H9 (cell line): ENCODE results near the gene RB1. TPM values are rescaled to one million over a fixed set of nuclear protein-coding genes. Genes with fewer than 3 reads are reported as not detected.
"Not testable (repeated sequence)": the region's sequence is repeated elsewhere in the genome, so short reads cannot be mapped to it uniquely, and the experiment has no call there.

Experiments
- DNase-seq: peaks from one replicate; pipeline ENCODE4 v3.0.0-alpha.2; 2017
- H2AFZ ChIP-seq: one replicate; pipeline ENCODE4 v1.6.1; 2013; ENCODE audit warnings: mild to moderate bottlenecking, low read length, control low read depth, moderate library complexity
- H2AK5ac ChIP-seq: 2 replicates; pipeline ENCODE4 v1.6.1; 2013; ENCODE audit warnings: low read length, control low read depth, mixed read lengths; ENCODE audit not compliant: insufficient read length
- H2BK120ac ChIP-seq: one replicate; pipeline ENCODE4 v1.6.1; 2013; ENCODE audit warnings: low read depth, mild to moderate bottlenecking, low read length, control low read depth, inconsistent platforms; ENCODE audit not compliant: poor library complexity, severe bottlenecking
- H2BK12ac ChIP-seq: 2 replicates; pipeline ENCODE4 v1.6.1; 2013; ENCODE audit warnings: low read length, control low read depth, mixed read lengths, low read depth; ENCODE audit not compliant: insufficient read length
- H2BK15ac ChIP-seq: 2 replicates; pipeline ENCODE4 v1.6.1; 2013; ENCODE audit warnings: low read depth, low read length, control low read depth
- H2BK20ac ChIP-seq: one replicate; pipeline ENCODE4 v1.6.1; 2013; ENCODE audit warnings: low read depth, mild to moderate bottlenecking, low read length, control low read depth, inconsistent platforms; ENCODE audit not compliant: poor library complexity, severe bottlenecking
- H2BK5ac ChIP-seq: 2 replicates; pipeline ENCODE4 v1.6.1; 2013; ENCODE audit warnings: low read length, control low read depth, mixed read lengths; ENCODE audit not compliant: insufficient read length
- H3K14ac ChIP-seq: 2 replicates; pipeline ENCODE4 v1.6.1; 2013; ENCODE audit warnings: low read length, control low read depth; ENCODE audit not compliant: insufficient read depth
- H3K18ac ChIP-seq: 2 replicates; pipeline ENCODE4 v1.6.1; 2013; ENCODE audit warnings: low read depth, mild to moderate bottlenecking, mixed read lengths, low read length, control low read depth; ENCODE audit not compliant: insufficient read length
- H3K23ac ChIP-seq: 2 replicates; pipeline ENCODE4 v1.6.1; 2013; ENCODE audit warnings: low read length, control low read depth, mixed read lengths, low read depth; ENCODE audit not compliant: insufficient read length
- H3K23me2 ChIP-seq: 2 replicates; pipeline ENCODE4 v1.6.1; 2013; ENCODE audit warnings: low read depth, mild to moderate bottlenecking, mixed read lengths, low read length, control low read depth; ENCODE audit not compliant: insufficient read length, poor library complexity, severe bottlenecking
- H3K27ac ChIP-seq: 2 replicates; pipeline ENCODE4 v1.5.1; 2013; ENCODE audit warnings: low read length, control low read depth, mixed read lengths, low read depth; ENCODE audit not compliant: insufficient read length
- H3K27me3 ChIP-seq: 2 replicates; pipeline ENCODE4 v1.6.1; 2013; ENCODE audit warnings: low read length, control low read depth, inconsistent platforms; ENCODE audit not compliant: insufficient read depth
- H3K4ac ChIP-seq: 2 replicates; pipeline ENCODE4 v1.6.1; 2013; ENCODE audit warnings: low read depth, mild to moderate bottlenecking, control low read depth, inconsistent platforms, low read length, moderate library complexity
- H3K4me1 ChIP-seq: 2 replicates; pipeline ENCODE4 v1.6.1; 2013; ENCODE audit warnings: low read length, control low read depth, inconsistent platforms; ENCODE audit not compliant: insufficient read depth
- H3K4me2 ChIP-seq: 2 replicates; pipeline ENCODE4 v1.6.1; 2013; ENCODE audit warnings: low read length, control low read depth, mixed read lengths; ENCODE audit not compliant: insufficient read length, insufficient read depth
- H3K56ac ChIP-seq: 2 replicates; pipeline ENCODE4 v1.6.1; 2013; ENCODE audit warnings: low read depth, mild to moderate bottlenecking, mixed read lengths, low read length, control low read depth; ENCODE audit not compliant: insufficient read length
- H3K79me1 ChIP-seq: 2 replicates; pipeline ENCODE4 v1.6.1; 2013; ENCODE audit warnings: low read depth, mild to moderate bottlenecking, moderate library complexity, low read length, control low read depth, inconsistent platforms; ENCODE audit not compliant: insufficient read depth, poor library complexity, severe bottlenecking
- H3K79me2 ChIP-seq: 2 replicates; pipeline ENCODE4 v1.6.1; 2013; ENCODE audit warnings: low read length, control low read depth, inconsistent platforms; ENCODE audit not compliant: insufficient read depth
- H3K9ac ChIP-seq: 2 replicates; pipeline ENCODE4 v1.6.1; 2013; ENCODE audit warnings: low read length, control low read depth, mixed read lengths; ENCODE audit not compliant: insufficient read length; ENCODE audit errors: extremely low read depth
- H3K9me3 ChIP-seq: one replicate; pipeline ENCODE4 v1.6.1; 2013; ENCODE audit warnings: low read depth, low read length, inconsistent platforms; ENCODE audit not compliant: control insufficient read depth
- H3T11ph ChIP-seq: one replicate; pipeline ENCODE4 v1.6.1; 2013; ENCODE audit warnings: mild to moderate bottlenecking, low read length, control low read depth, inconsistent platforms
- H4K20me1 ChIP-seq: one replicate; pipeline ENCODE4 v1.6.1; 2013; ENCODE audit not compliant: control insufficient read depth, insufficient read length, insufficient read depth
- H4K5ac ChIP-seq: 2 replicates; pipeline ENCODE4 v1.6.1; 2013; ENCODE audit warnings: low read depth, mild to moderate bottlenecking, mixed read lengths, low read length, control low read depth; ENCODE audit not compliant: insufficient read length
- H4K8ac ChIP-seq: replicated peaks from 2 replicates; pipeline ENCODE4 v1.6.1; 2013; ENCODE audit warnings: low read length, control low read depth, mixed read lengths, low read depth; ENCODE audit not compliant: insufficient read length
- H4K91ac ChIP-seq: 2 replicates; pipeline ENCODE4 v1.6.1; 2013; ENCODE audit warnings: low read depth, mild to moderate bottlenecking, moderate library complexity, mixed read lengths, low read length, control low read depth; ENCODE audit not compliant: insufficient read length
- H3K27ac Mint-ChIP-seq, 3 experiments: 2 replicates in 2 of 3; 3 replicates in 1 of 3; pipeline ENCODE4 v1.8.0; 2020 to 2021; ENCODE audit warnings: mixed read lengths in 3 of 3, mild to moderate bottlenecking in 1 of 3, moderate library complexity in 1 of 3
- H3K27me3 Mint-ChIP-seq: 2 replicates; pipeline ENCODE4 v1.8.0; 2021; ENCODE audit warnings: low read depth, mild to moderate bottlenecking, moderate library complexity, mixed read lengths
- H3K36me3 Mint-ChIP-seq, 3 experiments: 2 replicates in 2 of 3; 3 replicates in 1 of 3; pipeline ENCODE4 v1.8.0; 2020 to 2021; ENCODE audit warnings: low read depth in 3 of 3, mixed read lengths in 3 of 3; ENCODE audit not compliant: insufficient read depth in 1 of 3
- H3K4me1 Mint-ChIP-seq, 2 experiments: 2 replicates each; pipeline ENCODE4 v1.8.0; 2020; ENCODE audit warnings: mixed read lengths in 2 of 2
- H3K4me3 Mint-ChIP-seq, 2 experiments: 2 replicates in 1 of 2; 3 replicates in 1 of 2; pipeline ENCODE4 v1.8.0; 2020 to 2021; ENCODE audit warnings: mild to moderate bottlenecking in 2 of 2, mixed read lengths in 2 of 2, moderate library complexity in 1 of 2
- H3K9me3 Mint-ChIP-seq, 2 experiments: 2 replicates in 1 of 2; 3 replicates in 1 of 2; pipeline ENCODE4 v1.8.0; 2020; ENCODE audit warnings: mild to moderate bottlenecking in 2 of 2, mixed read lengths in 2 of 2, moderate library complexity in 1 of 2
- CTCF ChIP-seq: fragments of 200-600 bp; sonication (generic); conservative IDR thresholded peaks from 3 replicates; pipeline ENCODE4 v1.8.0; 2021; ENCODE audit warnings: antibody characterized with exemption, mild to moderate bottlenecking
- WGBS: extraction: QIAGEN DNeasy Blood & Tissue Kit; methylation state at CpG from one replicate; pipeline ENCODE4 v1.1.7; 2013; ENCODE audit warnings: missing lambda C conversion rate, low lambda C conversion rate, mixed read lengths; ENCODE audit not compliant: insufficient read length; ENCODE audit errors: extremely low coverage; 5-methylcytosine and 5-hydroxymethylcytosine counted together
- total RNA-seq: library from RNA; stranded (reverse); gene quantifications from 2 replicates; pipeline ENCODE4 v1.2.1, GENCODE V29; 2021

Gene RB1
- total RNA-seq, 1 experiment from 2014 or later, result 20.5 TPM

- Histone ChIP-seq H3K9me3 (no peaks in the 10 kb centered on the region), H3K4me2 (no peak overlapping the region), H3K23ac (no peak overlapping the region), H3K79me2 (no peaks in the 10 kb centered on the region), H3K79me1 (no peaks in the 10 kb centered on the region), H4K8ac (no peak overlapping the region), H2BK12ac (no peak overlapping the region), H2BK5ac (no peak overlapping the region), H4K5ac (no peak overlapping the region), H3T11ph (no peak overlapping the region), H4K91ac (no peak overlapping the region), H2BK20ac (no peak overlapping the region), H3K18ac (no peak overlapping the region), H3K9ac (no peak overlapping the region), H3K4ac (no peak overlapping the region), H3K23me2 (no peaks in the 10 kb centered on the region), H4K20me1 (no peaks in the 10 kb centered on the region), H2BK15ac (no peak overlapping the region), H2AFZ (no peak overlapping the region), H3K4me1 (no peaks in the 10 kb centered on the region), H2BK120ac (no peak overlapping the region), H3K27ac (no peak overlapping the region), H2AK5ac (no peak overlapping the region), H3K27me3 (no peaks in the 10 kb centered on the region), H3K56ac (no peak overlapping the region), H3K14ac (no peak overlapping the region)
- Mint-ChIP-seq H3K27ac (no peak overlapping the region), H3K4me1 (0 out of 4 replicates have a peak, but pooled peaks cover 0 to 2% of the 10 kb centered on the region in 2 experiments), H3K9me3 (peaks cover 16 to 17% of the 10 kb centered on the region in 2 experiments), H3K27me3 (no peaks in the 10 kb centered on the region), H3K36me3 (peaks cover 8 to 22% (median 16%) of the 10 kb centered on the region in 3 experiments), H3K4me3 (no peak overlapping the region)
- no CpG with 5 or more reads among the region's 4 CpGs for WGBS
- DNase-seq, result no peak
- peak; percentile 74 for TF ChIP-seq CTCF
Observed at GRCh38 chr13:48334534-48335127, 31.1 kb downstream of the RB1 start.

- not testable (repeated sequence) for H2BK20ac ChIP-seq, H3K79me1 ChIP-seq, H3K23ac ChIP-seq, H3K9me3 ChIP-seq, H3K79me2 ChIP-seq, H3K4ac ChIP-seq, H3K4me3 Mint-ChIP-seq, H3K4me2 ChIP-seq, DNase-seq, H2BK15ac ChIP-seq, H3K18ac ChIP-seq, H3K4me1 Mint-ChIP-seq, H3K27ac ChIP-seq, H3K56ac ChIP-seq, H4K8ac ChIP-seq, H3K27ac Mint-ChIP-seq, H3K9ac ChIP-seq, H3T11ph ChIP-seq, H2BK120ac ChIP-seq, H3K27me3 ChIP-seq, H2AFZ ChIP-seq, H3K27me3 Mint-ChIP-seq, H2AK5ac ChIP-seq, H4K20me1 ChIP-seq, H3K4me1 ChIP-seq, H4K5ac ChIP-seq, H3K23me2 ChIP-seq, H4K91ac ChIP-seq, H3K14ac ChIP-seq, H2BK5ac ChIP-seq, H2BK12ac ChIP-seq
- peaks cover 10 to 26% (median 26%) of the 10 kb centered on the region in 3 experiments for H3K36me3 Mint-ChIP-seq
- WGBS, result no CpG with 5 or more reads among the region's 11 CpGs
- H3K9me3 Mint-ChIP-seq, result peaks cover 21 to 22% of the 10 kb centered on the region in 2 experiments
Observed at GRCh38 chr13:48339198-48339597, 35.6 kb downstream of the RB1 start.
